ENCODE measurements around the gene SLC24A3.

SLC24A3 gene

DNA sequence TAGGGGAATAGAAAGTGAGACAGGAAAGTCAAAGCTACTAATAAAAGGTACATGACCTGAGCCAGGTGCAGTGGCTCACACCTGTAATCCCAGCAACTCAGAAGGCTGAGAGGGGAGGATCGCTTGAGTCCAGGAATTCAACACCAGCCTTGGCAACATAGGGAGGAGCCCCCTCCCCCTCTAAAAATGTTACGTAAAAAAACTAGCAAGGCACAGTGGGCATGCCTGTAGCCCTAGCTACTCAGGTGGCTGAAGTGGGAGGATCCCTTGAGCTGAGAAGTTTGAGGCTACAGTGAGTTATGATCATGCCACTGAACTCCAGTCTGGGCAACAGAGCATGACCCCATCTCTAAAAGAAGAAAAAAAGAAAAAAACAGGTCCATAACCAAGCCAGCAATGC, 359.6 kb downstream of the SLC24A3 start:
- H3K4me2 ChIP-seq (ENCODE audit: low read depth, low read length, poor library complexity, severe bottlenecking), result no peak overlapping the region
- no peaks in the 10 kb centered on the region for H3K79me2 ChIP-seq (ENCODE audit: insufficient read depth, low read length)
- H3K9me3 ChIP-seq (ENCODE audit: insufficient read depth, low read depth, low read length), result peaks cover 10% of the 10 kb centered on the region; the same call in 1 of the 2 replicates
- no peak overlapping the region for H2AFZ ChIP-seq (ENCODE audit: low read length)
- no peaks in the 10 kb centered on the region for H4K20me1 ChIP-seq (ENCODE audit: insufficient read depth, low read length, poor library complexity, severe bottlenecking)
- H3K9me2 ChIP-seq (replicated peaks; ENCODE audit: low read depth, low read length), result no peaks in the 10 kb centered on the region
- no peaks in the 10 kb centered on the region for H3K36me3 ChIP-seq (ENCODE audit: insufficient read depth, low read length)
- H3K9ac ChIP-seq (ENCODE audit: low read depth, low read length, poor library complexity, severe bottlenecking), result no peak overlapping the region
- TF ChIP-seq CTCF (conservative IDR thresholded peaks at IDR 0.05; ENCODE audit: low read length) (no peak), EZH2phosphoT487 (IDR thresholded peaks at IDR 0.05; ENCODE audit: borderline replicate concordance) (no peak)
- H3K4me1 ChIP-seq (ENCODE audit: insufficient read depth, low read length, poor library complexity, severe bottlenecking), result peaks cover 64% of the 10 kb centered on the region
- no peaks in the 10 kb centered on the region for H3K27me3 ChIP-seq (ENCODE audit: insufficient read depth, low read length, poor library complexity, severe bottlenecking)
- H3K4me3 ChIP-seq (ENCODE audit: low read length, poor library complexity, severe bottlenecking), result no peak overlapping the region
- H3F3A ChIP-seq (ENCODE audit: low read depth), result peaks cover 7% of the 10 kb centered on the region

DNA sequence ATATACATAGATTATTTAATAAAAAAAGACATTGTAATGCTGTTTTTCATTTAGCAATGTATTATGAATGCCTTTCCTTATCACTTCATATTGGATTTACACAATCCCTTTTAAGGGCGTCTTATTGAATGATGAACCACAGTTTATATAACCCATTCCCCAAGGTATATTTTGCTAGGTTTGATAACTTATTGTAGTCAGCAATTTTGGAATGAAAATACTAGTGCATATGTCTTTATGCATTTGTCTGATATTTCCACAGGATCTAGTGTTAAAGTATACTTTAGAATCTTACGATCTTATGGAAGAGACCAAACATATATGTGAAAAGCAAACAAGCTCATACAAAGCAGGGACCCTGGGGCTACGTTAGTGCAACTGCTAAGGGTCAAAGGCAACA, 365.2 kb downstream of the SLC24A3 start:
- TF ChIP-seq CTCF (conservative IDR thresholded peaks at IDR 0.05; ENCODE audit: low read length), result no peak
- no peak for TF ChIP-seq EZH2phosphoT487 (IDR thresholded peaks at IDR 0.05; ENCODE audit: borderline replicate concordance)
- H3K79me2 ChIP-seq (ENCODE audit: insufficient read depth, low read length), result no peaks in the 10 kb centered on the region
- H3K4me2 ChIP-seq (ENCODE audit: low read depth, low read length, poor library complexity, severe bottlenecking), result no peak overlapping the region
- no peaks in the 10 kb centered on the region for H4K20me1 ChIP-seq (ENCODE audit: insufficient read depth, low read length, poor library complexity, severe bottlenecking)
- H3K4me3 ChIP-seq (ENCODE audit: low read length, poor library complexity, severe bottlenecking), result no peak overlapping the region
- no peaks in the 10 kb centered on the region for H3F3A ChIP-seq (ENCODE audit: low read depth)
- no peaks in the 10 kb centered on the region for H3K9me2 ChIP-seq (replicated peaks; ENCODE audit: low read depth, low read length)
- no peaks in the 10 kb centered on the region for H3K36me3 ChIP-seq (ENCODE audit: insufficient read depth, low read length)
- H3K9me3 ChIP-seq (ENCODE audit: insufficient read depth, low read depth, low read length), result no peaks in the 10 kb centered on the region
- H3K9ac ChIP-seq (ENCODE audit: low read depth, low read length, poor library complexity, severe bottlenecking), result no peak overlapping the region
- H3K27me3 ChIP-seq (ENCODE audit: insufficient read depth, low read length, poor library complexity, severe bottlenecking), result no peaks in the 10 kb centered on the region
- H3K4me1 ChIP-seq (ENCODE audit: insufficient read depth, low read length, poor library complexity, severe bottlenecking), result peaks cover 26% of the 10 kb centered on the region
- no peak overlapping the region for H2AFZ ChIP-seq (ENCODE audit: low read length)

- peak overlapping the region; percentile 23; the same call in 1 of the 2 replicates for H2AFZ ChIP-seq (ENCODE audit: low read length)
- H3K4me3 ChIP-seq (ENCODE audit: low read length, poor library complexity, severe bottlenecking), result no peak overlapping the region
- peak overlapping the region; percentile 38 for H3K9ac ChIP-seq (ENCODE audit: low read depth, low read length, poor library complexity, severe bottlenecking)
- H4K20me1 ChIP-seq (ENCODE audit: insufficient read depth, low read length, poor library complexity, severe bottlenecking), result no peaks in the 10 kb centered on the region
- no peaks in the 10 kb centered on the region for H3K9me2 ChIP-seq (replicated peaks; ENCODE audit: low read depth, low read length)
- no peaks in the 10 kb centered on the region for H3K36me3 ChIP-seq (ENCODE audit: insufficient read depth, low read length)
- no peak for TF ChIP-seq EZH2phosphoT487 (IDR thresholded peaks at IDR 0.05; ENCODE audit: borderline replicate concordance)
- TF ChIP-seq CTCF (conservative IDR thresholded peaks at IDR 0.05; ENCODE audit: low read length), result no peak
- H3F3A ChIP-seq (ENCODE audit: low read depth), result no peaks in the 10 kb centered on the region
- H3K79me2 ChIP-seq (ENCODE audit: insufficient read depth, low read length), result no peaks in the 10 kb centered on the region
- no peaks in the 10 kb centered on the region for H3K9me3 ChIP-seq (ENCODE audit: insufficient read depth, low read depth, low read length)
- no peaks in the 10 kb centered on the region for H3K27me3 ChIP-seq (ENCODE audit: insufficient read depth, low read length, poor library complexity, severe bottlenecking)
- H3K4me1 ChIP-seq (ENCODE audit: insufficient read depth, low read length, poor library complexity, severe bottlenecking), result peaks cover 36% of the 10 kb centered on the region
- no peak overlapping the region for H3K4me2 ChIP-seq (ENCODE audit: low read depth, low read length, poor library complexity, severe bottlenecking)
These were observed 370.3 kb downstream of the SLC24A3 start for GRCh38 chr20:19582782-19583181.
